GM23248 (cell line): ENCODE results near the gene OBP2A. TPM values are rescaled to one million over a fixed set of nuclear protein-coding genes. Genes with fewer than 3 reads are reported as not detected.

Experiments
- DNase-seq: peaks from one replicate; pipeline ENCODE4 v3.0.0-alpha.2; 2015
- H2AFZ ChIP-seq: fragments of 200-600 bp; sonication (generic); 2 replicates; pipeline ENCODE4 v1.6.1; 2016; ENCODE audit warnings: antibody characterized with exemption
- H3F3A ChIP-seq: fragments of 200-600 bp; sonication (generic); 2 replicates; pipeline ENCODE4 v1.6.1; 2016; ENCODE audit warnings: mild to moderate bottlenecking, antibody characterized with exemption, mixed run types; ENCODE audit not compliant: insufficient read depth
- H3K27ac ChIP-seq: fragments of 200-600 bp; sonication (generic); 2 replicates; pipeline ENCODE4 v1.5.1; 2016; ENCODE audit warnings: mild to moderate bottlenecking
- H3K27me3 ChIP-seq: fragments of 200-600 bp; sonication (generic); replicated peaks from 2 replicates; pipeline ENCODE4 v1.6.1; 2016; ENCODE audit warnings: mild to moderate bottlenecking; ENCODE audit not compliant: insufficient read depth
- H3K36me3 ChIP-seq: fragments of 200-600 bp; sonication (generic); 2 replicates; pipeline ENCODE4 v1.6.1; 2016; ENCODE audit warnings: low read depth, mild to moderate bottlenecking
- H3K4me1 ChIP-seq: fragments of 200-600 bp; sonication (generic); 2 replicates; pipeline ENCODE4 v1.6.1; 2016; ENCODE audit warnings: mild to moderate bottlenecking; ENCODE audit not compliant: insufficient read depth
- H3K4me2 ChIP-seq: fragments of 200-600 bp; sonication (generic); one replicate; pipeline ENCODE4 v1.6.1; 2016; ENCODE audit warnings: mild to moderate bottlenecking; ENCODE audit not compliant: unreplicated experiment
- H3K4me3 ChIP-seq: fragments of 200-600 bp; sonication (generic); 2 replicates; pipeline ENCODE4 v1.5.1; 2016; ENCODE audit warnings: mild to moderate bottlenecking
- H3K79me2 ChIP-seq: fragments of 200-600 bp; sonication (generic); 2 replicates; pipeline ENCODE4 v1.6.1; 2016; ENCODE audit warnings: mild to moderate bottlenecking; ENCODE audit not compliant: insufficient read depth
- H3K9ac ChIP-seq: fragments of 200-600 bp; sonication (generic); 2 replicates; pipeline ENCODE4 v1.6.1; 2016; ENCODE audit warnings: mild to moderate bottlenecking
- H3K9me2 ChIP-seq: fragments of 200-600 bp; sonication (generic); 2 replicates; pipeline ENCODE4 v1.6.1; 2016; ENCODE audit warnings: mixed run types, mild to moderate bottlenecking, moderate library complexity; ENCODE audit not compliant: insufficient read depth
- H3K9me3 ChIP-seq: fragments of 200-600 bp; sonication (generic); one replicate; pipeline ENCODE4 v1.6.1; 2017; ENCODE audit warnings: low read depth
- H4K20me1 ChIP-seq: fragments of 200-600 bp; sonication (generic); 2 replicates; pipeline ENCODE4 v1.6.0; 2016; ENCODE audit not compliant: insufficient read depth
- EZH2 ChIP-seq: fragments of 200-600 bp; sonication (generic); IDR thresholded peaks from 2 replicates; pipeline ENCODE4 v1.6.1; 2018; ENCODE audit warnings: antibody characterized with exemption, mild to moderate bottlenecking; ENCODE audit not compliant: insufficient read depth, poor library complexity, severe bottlenecking
- EZH2phosphoT487 ChIP-seq: fragments of 200-600 bp; sonication (generic); IDR thresholded peaks from 2 replicates; pipeline ENCODE4 v1.6.1; 2018; ENCODE audit warnings: antibody characterized with exemption, moderate library complexity, mild to moderate bottlenecking, low read depth; ENCODE audit not compliant: insufficient read depth
- WGBS, 2 experiments: methylation state at CpG; one replicate each; pipeline ENCODE4 v1.1.6; 2015 to 2017; ENCODE audit warnings: low lambda C conversion rate in 2 of 2, low coverage in 1 of 2; ENCODE audit errors: missing lambda C conversion rate in 2 of 2; 5-methylcytosine and 5-hydroxymethylcytosine counted together
- in situ Hi-C: fragments of 300-500 bp; cut with MboI; formaldehyde crosslinking; loops from 2 replicates; pipeline ENCODE4 v1.15.0; 2020
- polyA plus RNA-seq: library from polyadenylated mRNA; unstranded; fragments of >200 nt; fragmentation: Nextera tagmentation; extraction: Ambion mirVana; gene quantifications from 2 replicates; pipeline ENCODE4 v1.2.1, GENCODE V29; 2016
- total RNA-seq: library from RNA; depleted of rRNA; stranded (reverse); fragments of >200 nt; shearing (Covaris generic); gene quantifications from 2 replicates; pipeline ENCODE4 v1.2.3, GENCODE V29; 2014

The OBP2A gene
- total and polyA plus RNA-seq, 2 experiments from 2014 or later = not detected

DNA sequence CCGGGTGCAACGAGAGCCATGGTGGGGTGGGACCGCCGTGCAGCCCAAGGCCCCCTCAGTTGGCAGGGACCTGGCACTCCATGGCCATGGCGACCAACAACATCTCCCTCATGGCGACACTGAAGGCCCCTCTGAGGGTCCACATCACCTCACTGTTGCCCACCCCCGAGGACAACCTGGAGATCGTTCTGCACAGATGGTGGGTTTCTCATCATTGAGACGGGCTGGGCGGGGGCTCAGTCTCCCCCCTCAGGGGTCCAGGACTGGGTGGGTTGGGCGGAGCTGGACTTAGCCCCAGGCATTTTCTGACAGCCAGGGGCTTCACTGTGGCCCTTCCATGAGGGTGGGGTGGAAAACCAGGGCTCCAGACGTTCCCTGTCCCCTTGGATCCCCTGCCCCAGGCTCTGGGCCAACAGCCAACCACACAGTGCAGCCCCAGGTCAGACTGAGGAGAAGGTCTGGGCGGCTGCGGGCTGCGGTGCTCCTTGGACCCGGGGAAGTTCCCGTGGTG lies 16.4 kb downstream of the OBP2A start:
- Histone ChIP-seq H3K4me3 (no peak overlapping the region), H2AFZ (no peak overlapping the region), H3K4me1 (no peaks in the 10 kb centered on the region), H3K9me3 (no peaks in the 10 kb centered on the region), H3K79me2 (no peaks in the 10 kb centered on the region), H3F3A (no peaks in the 10 kb centered on the region), H3K4me2 (no peak overlapping the region), H3K9ac (no peak overlapping the region), H3K27ac (no peak overlapping the region), H3K36me3 (no peaks in the 10 kb centered on the region), H4K20me1 (no peaks in the 10 kb centered on the region), H3K9me2 (no peaks in the 10 kb centered on the region), H3K27me3 (no peaks in the 10 kb centered on the region; the same call in none of the 2 replicates)
- WGBS, 2 experiments = 63 to 64% methylated on average over 17 of the region's 17 CpGs
- in situ Hi-C loops = no loop called here
- TF ChIP-seq EZH2phosphoT487 (no peak), EZH2 (no peak)
- DNase-seq = no peak

DNA sequence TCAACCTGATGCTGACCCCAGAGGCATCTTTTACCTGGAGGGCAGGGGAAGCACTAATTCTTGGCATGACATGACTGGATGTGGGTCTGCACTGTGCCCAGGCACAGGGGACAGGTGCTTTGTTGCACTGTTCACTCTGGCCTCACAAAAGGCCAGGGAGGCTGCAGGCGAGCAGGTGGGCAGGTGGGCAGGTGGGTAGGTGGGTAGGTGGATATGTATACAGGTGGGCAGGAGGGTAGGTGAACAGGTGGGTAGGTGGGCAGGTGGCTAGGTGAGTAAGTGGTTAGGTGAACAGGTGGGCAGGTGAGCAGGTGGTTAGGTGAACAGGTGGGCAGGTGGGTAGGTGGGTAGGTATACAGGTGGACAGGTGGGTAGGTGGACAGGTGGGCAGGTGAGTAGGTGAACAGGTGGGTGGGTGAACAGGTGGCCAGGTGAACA lies 17.1 kb downstream of the OBP2A start:
- Histone ChIP-seq H4K20me1 (no peaks in the 10 kb centered on the region), H3K9me2 (no peaks in the 10 kb centered on the region), H3K27me3 (no peaks in the 10 kb centered on the region; the same call in 1 of the 2 replicates), H2AFZ (no peak overlapping the region), H3K4me1 (no peaks in the 10 kb centered on the region), H3K4me2 (no peak overlapping the region), H3F3A (no peaks in the 10 kb centered on the region), H3K79me2 (no peaks in the 10 kb centered on the region), H3K9ac (no peak overlapping the region), H3K36me3 (no peaks in the 10 kb centered on the region), H3K9me3 (no peaks in the 10 kb centered on the region), H3K27ac (no peak overlapping the region), H3K4me3 (no peak overlapping the region)
- in situ Hi-C loops = no loop called here
- DNase-seq = no peak
- TF ChIP-seq EZH2 = no peak
- TF ChIP-seq EZH2phosphoT487 = no peak
- WGBS, 2 experiments = 28 to 43% methylated on average over 1 of the region's 1 CpG

DNA sequence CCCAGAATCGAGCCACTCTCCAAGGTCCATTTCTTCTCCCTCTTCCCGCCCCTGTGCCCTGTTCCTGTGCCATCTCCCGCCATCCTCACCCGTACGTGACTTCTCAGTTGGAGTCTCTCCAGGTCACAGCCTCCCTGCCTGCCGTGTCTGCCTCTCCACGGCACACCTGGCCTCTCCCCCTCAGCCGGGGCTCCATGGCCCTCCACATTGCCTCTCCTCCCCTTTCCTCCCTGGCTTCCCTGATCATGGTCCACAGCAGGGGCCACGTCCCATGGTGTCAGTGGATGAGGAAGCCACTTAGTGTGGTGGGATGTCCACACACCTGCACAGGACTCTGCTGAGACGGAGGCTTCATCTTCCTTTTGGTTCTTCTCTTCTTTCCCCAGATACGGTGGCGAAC lies 17.9 kb downstream of the OBP2A start:
- Histone ChIP-seq H2AFZ (no peak overlapping the region), H3K4me2 (no peak overlapping the region), H3K9ac (no peak overlapping the region), H3K36me3 (no peaks in the 10 kb centered on the region), H3F3A (no peaks in the 10 kb centered on the region), H3K79me2 (no peaks in the 10 kb centered on the region), H4K20me1 (no peaks in the 10 kb centered on the region), H3K9me2 (no peaks in the 10 kb centered on the region), H3K4me1 (no peaks in the 10 kb centered on the region), H3K27ac (no peak overlapping the region), H3K9me3 (no peaks in the 10 kb centered on the region), H3K27me3 (no peaks in the 10 kb centered on the region; the same call in 1 of the 2 replicates), H3K4me3 (no peak overlapping the region)
- 57 to 58% methylated on average over 9 to 12 of the region's 12 CpGs for WGBS, 2 experiments
- no peak for TF ChIP-seq EZH2phosphoT487
- TF ChIP-seq EZH2 = no peak
- no peak for DNase-seq
- in situ Hi-C loops = no loop called here

DNA sequence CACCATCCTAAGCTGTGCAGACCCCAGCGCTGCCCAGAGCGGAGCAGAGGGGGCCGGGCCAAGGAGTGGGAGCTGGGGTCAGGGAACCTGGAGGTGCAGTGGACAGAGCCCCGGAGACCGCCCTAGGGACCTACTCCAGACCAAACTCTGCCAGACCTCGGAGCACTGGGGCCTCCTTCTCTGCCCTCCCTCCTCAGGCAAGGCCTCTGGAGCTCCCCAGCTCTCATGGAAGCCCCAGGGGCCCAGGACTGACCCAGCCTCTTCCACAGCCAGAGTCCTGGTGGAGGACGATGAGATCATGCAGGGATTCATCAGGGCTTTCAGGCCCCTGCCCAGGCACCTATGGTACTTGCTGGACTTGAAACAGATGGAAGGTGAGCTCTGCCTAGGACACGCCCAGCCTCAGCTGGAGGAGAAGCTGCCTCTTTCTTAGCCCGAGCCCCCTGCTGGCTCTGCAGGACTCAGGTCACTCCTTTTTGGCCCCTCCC lies 19.3 kb downstream of the OBP2A start:
- in situ Hi-C loops = no loop called here
- H3K4me2 ChIP-seq = no peak overlapping the region
- no peak overlapping the region for H3K9ac ChIP-seq
- H3K27me3 ChIP-seq = no peaks in the 10 kb centered on the region
- H3K4me1 ChIP-seq = no peaks in the 10 kb centered on the region
- H3K4me3 ChIP-seq = no peak overlapping the region
- no peak for DNase-seq
- H3K9me3 ChIP-seq = no peaks in the 10 kb centered on the region
- H3F3A ChIP-seq = no peaks in the 10 kb centered on the region
- H3K27ac ChIP-seq = no peak overlapping the region
- 51 to 57% methylated on average over 9 of the region's 9 CpGs for WGBS, 2 experiments
- no peaks in the 10 kb centered on the region for H3K79me2 ChIP-seq
- no peaks in the 10 kb centered on the region for H3K9me2 ChIP-seq
- no peak for TF ChIP-seq EZH2phosphoT487
- no peak for TF ChIP-seq EZH2
- H3K36me3 ChIP-seq = no peaks in the 10 kb centered on the region
- no peak overlapping the region for H2AFZ ChIP-seq
- H4K20me1 ChIP-seq = no peaks in the 10 kb centered on the region

DNA sequence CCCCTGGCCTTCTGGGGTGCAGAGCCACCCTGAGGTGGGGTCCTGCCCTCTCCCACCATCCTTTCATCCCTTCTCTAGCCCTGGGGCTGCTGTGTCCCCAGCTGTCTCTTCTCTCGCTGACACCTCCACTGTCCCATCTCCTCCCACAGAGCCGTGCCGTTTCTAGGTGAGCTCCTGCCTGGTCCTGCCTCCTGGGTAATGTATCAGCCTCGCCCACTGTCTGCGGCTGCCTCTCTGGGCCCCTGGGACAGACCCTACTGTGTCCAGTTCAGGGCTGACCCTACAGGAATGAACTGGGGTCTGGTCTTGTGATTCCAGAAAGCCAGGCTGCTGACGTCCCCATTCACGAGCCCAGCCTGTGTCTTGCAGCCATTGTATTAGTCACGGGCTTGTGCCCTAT lies 19.7 kb downstream of the OBP2A start:
- Histone ChIP-seq H3K4me2 (no peak overlapping the region), H3K9me3 (no peaks in the 10 kb centered on the region), H3K36me3 (no peaks in the 10 kb centered on the region), H3K9ac (no peak overlapping the region), H3K27ac (no peak overlapping the region), H3K27me3 (no peaks in the 10 kb centered on the region), H3K4me1 (no peaks in the 10 kb centered on the region), H2AFZ (no peak overlapping the region), H3F3A (no peaks in the 10 kb centered on the region), H4K20me1 (no peaks in the 10 kb centered on the region), H3K4me3 (no peak overlapping the region), H3K9me2 (no peaks in the 10 kb centered on the region), H3K79me2 (no peaks in the 10 kb centered on the region)
- no peak for DNase-seq
- no peak for TF ChIP-seq EZH2phosphoT487
- no peak for TF ChIP-seq EZH2
- WGBS, 2 experiments = 33 to 40% methylated on average over 8 of the region's 8 CpGs
- in situ Hi-C loops = no loop called here
